Fibroblast of lung (primary cell): Measurements from ENCODE around the gene UAP1L1.

Source experiments
- CTCF ChIP-seq, 2 donors: IDR thresholded peaks in 1 of 2; conservative IDR thresholded peaks in 1 of 2; 1 replicate in 1 of 2; 2 replicates in 1 of 2; pipeline ENCODE4 v1.5.1; 2011 to 2012; ENCODE audit warnings: low read length in 2 of 2, control low read depth in 1 of 2, inconsistent platforms in 1 of 2, low read depth in 1 of 2, mild to moderate bottlenecking in 1 of 2
- EZH2 ChIP-seq: IDR thresholded peaks from 2 replicates; pipeline ENCODE4 v1.5.1; 2012; ENCODE audit warnings: low read length, control low read depth, mild to moderate bottlenecking; ENCODE audit errors: missing control alignments

GRCh38 chr9:137099231-137099630, 21.9 kb downstream of the UAP1L1 start:
- TF ChIP-seq CTCF (conservative IDR thresholded peaks at IDR 0.05 in 1 of 2, IDR thresholded peaks at IDR 0.05 in 1 of 2; ENCODE audit: low read depth in 1 of 2, low read length in 2 of 2) (no peak), EZH2 (no peak)
